Epithelial cell of esophagus (primary cell): ENCODE results near the gene UBC.

ENCODE experiments used
- DNase-seq: peaks from one replicate; pipeline ENCODE4 v3.0.0; 2010; ENCODE audit warnings: low read depth
- H3K4me3 ChIP-seq: 2 replicates; pipeline ENCODE4 v1.5.1; 2011; ENCODE audit warnings: mild to moderate bottlenecking, low read length, control low read depth
- CTCF ChIP-seq: IDR thresholded peaks from 2 replicates; pipeline ENCODE4 v1.5.1; 2011; ENCODE audit warnings: low read depth, mild to moderate bottlenecking, low read length, control low read depth, inconsistent platforms; ENCODE audit not compliant: insufficient read depth; ENCODE audit errors: missing control alignments

Gene UBC

GRCh38 chr12:124946447-124946793 is 32.0 kb upstream of the UBC start:
- H3K4me3 ChIP-seq = no peak overlapping the region
- TF ChIP-seq CTCF = no peak
- no peak for DNase-seq

GRCh38 chr12:124941170-124941527 is 26.7 kb upstream of the UBC start:
- no peak for DNase-seq
- no peak for TF ChIP-seq CTCF
- H3K4me3 ChIP-seq = no peak overlapping the region

- H3K4me3 ChIP-seq = peak overlapping the region; percentile 49
- peak; percentile 93 for DNase-seq
- peak; percentile 93 for TF ChIP-seq CTCF
These were observed 26.1 kb upstream of the UBC start for GRCh38 chr12:124940393-124941169.

- DNase-seq = no peak
- peak overlapping the region; percentile 49 for H3K4me3 ChIP-seq
- no peak for TF ChIP-seq CTCF
These were observed 25.6 kb upstream of the UBC start for GRCh38 chr12:124940143-124940392.

- H3K4me3 ChIP-seq = peak overlapping the region; percentile 49
- peak; percentile 11 for TF ChIP-seq CTCF
- DNase-seq = peak; percentile 88
These were observed 25.1 kb upstream of the UBC start for GRCh38 chr12:124939421-124940142.

GRCh38 chr12:124939079-124939420 is 24.6 kb upstream of the UBC start:
- peak; percentile 89 for DNase-seq
- TF ChIP-seq CTCF = peak; percentile 57
- peak overlapping the region; percentile 49 for H3K4me3 ChIP-seq

GRCh38 chr12:124938587-124938986 is 24.1 kb upstream of the UBC start:
- TF ChIP-seq CTCF = no peak
- DNase-seq = peak; percentile 94
- H3K4me3 ChIP-seq = peak overlapping the region; percentile 49
